ENCODE data around the gene TEX44.

DNA sequence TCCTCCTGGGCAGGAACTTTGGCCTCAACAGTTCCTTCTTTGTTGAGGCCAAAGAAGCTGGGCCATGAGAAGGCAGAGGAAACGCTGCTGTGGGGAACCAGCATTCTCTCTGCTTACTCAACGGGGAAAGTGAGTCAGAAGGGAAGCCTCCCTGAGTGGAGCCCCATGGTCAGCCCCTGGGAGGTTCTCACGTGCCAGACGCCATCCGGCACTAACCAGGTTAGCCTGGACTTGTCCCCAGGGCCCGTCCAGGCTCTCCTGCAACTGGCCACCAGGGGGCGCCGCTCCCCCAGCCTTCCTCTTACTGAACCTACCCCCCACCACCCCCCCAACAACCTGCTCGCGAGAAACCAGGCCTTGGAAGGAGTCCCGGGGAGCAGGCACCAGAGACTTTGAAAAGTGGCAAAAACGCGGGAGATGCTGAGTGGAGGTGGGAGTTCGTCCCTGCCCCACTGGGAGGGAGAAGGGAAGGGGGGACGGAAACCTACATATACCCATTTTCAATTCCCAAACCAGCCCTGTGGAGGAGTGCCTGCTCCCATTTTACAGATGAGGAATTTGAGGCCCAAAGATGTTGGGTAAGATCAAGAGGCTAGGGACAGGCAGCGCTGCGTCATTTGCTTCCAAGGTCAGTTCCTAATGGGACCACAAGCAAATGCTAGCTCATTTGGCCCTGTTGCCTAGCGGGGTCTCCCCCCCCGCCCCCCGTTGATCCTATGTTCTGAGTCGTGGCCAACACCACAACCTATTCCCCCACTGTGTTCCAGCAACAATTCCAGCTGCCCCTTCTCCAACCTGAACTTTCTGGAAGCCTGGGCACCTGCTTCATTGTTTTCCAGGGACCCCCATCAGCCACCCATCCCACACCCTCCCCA is 20.0 kb downstream of the TEX44 start:
- TF ChIP-seq, protein P1, sequence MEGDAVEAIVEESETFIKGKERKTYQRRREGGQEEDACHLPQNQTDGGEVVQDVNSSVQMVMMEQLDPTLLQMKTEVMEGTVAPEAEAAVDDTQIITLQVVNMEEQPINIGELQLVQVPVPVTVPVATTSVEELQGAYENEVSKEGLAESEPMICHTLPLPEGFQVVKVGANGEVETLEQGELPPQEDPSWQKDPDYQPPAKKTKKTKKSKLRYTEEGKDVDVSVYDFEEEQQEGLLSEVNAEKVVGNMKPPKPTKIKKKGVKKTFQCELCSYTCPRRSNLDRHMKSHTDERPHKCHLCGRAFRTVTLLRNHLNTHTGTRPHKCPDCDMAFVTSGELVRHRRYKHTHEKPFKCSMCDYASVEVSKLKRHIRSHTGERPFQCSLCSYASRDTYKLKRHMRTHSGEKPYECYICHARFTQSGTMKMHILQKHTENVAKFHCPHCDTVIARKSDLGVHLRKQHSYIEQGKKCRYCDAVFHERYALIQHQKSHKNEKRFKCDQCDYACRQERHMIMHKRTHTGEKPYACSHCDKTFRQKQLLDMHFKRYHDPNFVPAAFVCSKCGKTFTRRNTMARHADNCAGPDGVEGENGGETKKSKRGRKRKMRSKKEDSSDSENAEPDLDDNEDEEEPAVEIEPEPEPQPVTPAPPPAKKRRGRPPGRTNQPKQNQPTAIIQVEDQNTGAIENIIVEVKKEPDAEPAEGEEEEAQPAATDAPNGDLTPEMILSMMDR (IDR thresholded peaks at IDR 0.05; ENCODE audit: insufficient read depth, low read depth, low read length) = peak; percentile 76
- TF ChIP-seq EZH2 (IDR thresholded peaks at IDR 0.05; ENCODE audit: insufficient read depth, low read length) = no peak

All from astrocyte (in vitro differentiated cells and primary cell).